HG02840 (cell line): ENCODE measurements around the gene HES1.
A peak's percentile ranks its signal among the peaks of the same experiment; 100 is the strongest.
"Not testable (repeated sequence)": the region's sequence is repeated elsewhere in the genome, so short reads cannot be mapped to it uniquely, and the experiment has no call there.

Experiments used
- ATAC-seq: cut with Tn5 transposase; IDR thresholded peaks from one replicate; pipeline ENCODE4 v1.9.1; 2021; ENCODE audit warnings: mild to moderate bottlenecking, moderate library complexity, moderate number of reproducible peaks; ENCODE audit not compliant: unreplicated experiment, low FRiP score

HES1 gene

DNA sequence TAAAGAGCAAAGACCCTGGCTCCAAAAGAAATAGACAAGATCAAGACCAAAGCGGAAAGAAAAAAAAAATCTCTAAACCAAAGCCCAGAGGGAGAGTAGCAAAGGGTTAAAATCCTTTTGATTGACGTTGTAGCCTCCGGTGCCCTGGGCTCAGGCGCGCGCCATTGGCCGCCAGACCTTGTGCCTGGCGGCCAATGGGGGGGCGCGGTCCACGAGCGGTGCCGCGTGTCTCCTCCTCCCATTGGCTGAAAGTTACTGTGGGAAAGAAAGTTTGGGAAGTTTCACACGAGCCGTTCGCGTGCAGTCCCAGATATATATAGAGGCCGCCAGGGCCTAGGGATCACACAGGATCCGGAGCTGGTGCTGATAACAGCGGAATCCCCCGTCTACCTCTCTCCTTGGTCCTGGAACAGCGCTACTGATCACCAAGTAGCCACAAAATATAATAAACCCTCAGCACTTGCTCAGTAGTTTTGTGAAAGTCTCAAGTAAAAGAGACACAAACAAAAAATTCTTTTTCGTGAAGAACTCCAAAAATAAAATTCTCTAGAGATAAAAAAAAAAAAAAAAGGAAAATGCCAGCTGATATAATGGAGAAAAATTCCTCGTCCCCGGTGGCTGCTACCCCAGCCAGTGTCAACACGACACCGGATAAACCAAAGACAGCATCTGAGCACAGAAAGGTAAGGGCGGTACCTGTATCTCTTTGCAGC is at the start of gene HES1:
Gene HES1 (plus strand): TSS at position 343 of the 713 bp plus-strand sequence. CDS start 233 bp downstream, at position 576.
- ATAC-seq = no peak

DNA sequence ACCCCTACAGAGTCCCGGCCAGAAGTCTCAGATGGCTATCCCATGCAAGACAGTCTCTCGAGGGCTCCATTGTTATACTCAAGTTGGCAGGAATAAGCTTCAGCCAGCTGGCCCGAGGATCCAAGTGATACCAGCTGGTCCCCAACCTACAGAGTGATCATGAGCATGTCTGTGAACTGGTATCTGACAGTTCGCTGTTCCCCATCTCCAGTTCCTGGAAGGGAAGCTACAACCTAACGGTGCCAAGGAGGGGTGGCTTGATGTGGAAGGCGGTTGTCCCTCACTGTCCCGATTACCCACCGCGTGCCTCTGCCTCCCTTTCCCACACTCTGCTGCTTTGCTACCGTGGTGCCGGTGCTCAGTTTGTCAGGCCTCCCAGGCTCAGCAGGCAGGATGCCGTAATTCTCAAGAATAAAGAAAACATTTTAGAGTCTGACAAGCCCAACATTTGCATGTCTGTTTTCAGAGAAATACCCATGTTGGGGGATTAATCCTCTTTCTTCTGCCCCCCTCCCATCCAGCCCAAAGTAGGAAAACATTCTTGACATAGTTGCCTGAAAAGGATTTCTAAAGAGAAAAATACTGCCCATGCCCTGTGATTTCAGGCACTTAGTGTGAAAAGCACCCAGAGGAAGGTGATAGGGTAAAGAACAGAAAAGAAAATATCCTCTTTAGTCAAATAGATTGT is 49.4 kb upstream of the HES1 start:
- no peak for ATAC-seq

GRCh38 chr3:194087280-194087679 is 48.7 kb upstream of the HES1 start:
- no peak for ATAC-seq

GRCh38 chr3:194087995-194088855 is 47.7 kb upstream of the HES1 start:
- ATAC-seq = no peak

GRCh38 chr3:194089357-194090177 is 46.4 kb upstream of the HES1 start:
- ATAC-seq = no peak

GRCh38 chr3:194090178-194090555 is 45.8 kb upstream of the HES1 start:
- not testable (repeated sequence) for ATAC-seq

DNA sequence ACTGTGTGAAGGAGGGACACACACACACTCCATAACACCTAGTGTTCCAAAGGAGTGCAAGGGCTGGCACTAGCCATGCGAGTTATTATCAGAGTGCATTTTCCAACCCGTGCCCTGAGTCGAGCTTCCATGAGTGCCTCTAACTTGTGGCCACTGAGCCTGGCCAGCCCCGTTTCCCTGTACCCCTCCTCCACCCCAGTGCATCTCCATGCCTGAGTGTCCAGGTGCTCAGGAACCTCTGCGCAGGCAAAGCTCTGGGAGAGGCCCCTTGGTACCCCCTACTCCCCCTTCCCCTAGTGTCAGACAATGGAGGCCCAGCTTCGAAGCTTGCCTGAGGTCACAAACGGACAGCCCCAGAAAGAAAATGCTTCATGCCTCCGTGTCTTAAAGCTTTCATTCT is 45.2 kb upstream of the HES1 start:
- ATAC-seq = no peak

GRCh38 chr3:194091141-194091540 is 44.8 kb upstream of the HES1 start:
- no peak for ATAC-seq

GRCh38 chr3:194091897-194092296 is 44.1 kb upstream of the HES1 start:
- ATAC-seq = not testable (repeated sequence)

DNA sequence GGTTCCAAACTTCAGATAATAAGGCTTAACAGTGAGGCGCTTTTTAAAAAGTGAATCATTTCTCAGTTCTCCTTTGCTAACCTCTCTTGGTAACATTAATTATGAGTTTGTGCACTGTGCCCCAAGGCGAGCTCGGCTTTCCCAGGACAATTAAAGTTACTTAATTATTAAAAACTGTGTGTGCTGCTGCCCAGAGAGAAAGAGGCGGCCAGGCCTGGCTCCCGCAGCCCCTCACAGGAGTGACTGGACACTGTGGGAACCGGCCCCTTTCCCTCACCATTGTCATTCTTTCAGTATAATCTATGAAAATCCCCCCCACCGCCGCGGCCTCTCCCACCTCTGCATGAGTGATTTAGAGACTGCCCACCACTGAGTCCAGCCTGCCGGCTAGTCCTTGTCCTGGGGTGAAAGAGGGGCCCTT is 43.1 kb upstream of the HES1 start:
- no peak for ATAC-seq

GRCh38 chr3:194093842-194094241 is 42.1 kb upstream of the HES1 start:
- no peak for ATAC-seq

DNA sequence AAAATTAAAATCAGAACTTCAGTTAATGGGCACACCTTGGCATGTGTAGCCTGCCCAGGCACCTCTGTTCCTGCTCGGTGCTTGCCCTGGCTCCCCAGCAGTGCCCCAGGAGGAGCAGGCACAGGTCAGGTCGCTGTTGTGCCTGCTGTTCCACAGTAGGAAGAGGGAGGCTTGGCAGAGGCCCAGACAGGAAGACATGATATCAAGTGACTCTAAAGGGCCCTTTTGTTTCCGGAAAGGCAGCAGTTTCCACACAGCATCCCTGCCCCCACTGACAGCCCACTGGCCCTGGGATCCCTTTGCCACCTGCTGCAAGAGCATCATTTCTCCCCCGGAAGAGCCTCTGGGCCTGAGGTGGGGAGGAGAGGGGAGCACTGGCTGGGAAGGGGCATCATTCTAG is 40.5 kb upstream of the HES1 start:
- ATAC-seq = no peak

GRCh38 chr3:194095902-194096301 is 40.0 kb upstream of the HES1 start:
- no peak for ATAC-seq

DNA sequence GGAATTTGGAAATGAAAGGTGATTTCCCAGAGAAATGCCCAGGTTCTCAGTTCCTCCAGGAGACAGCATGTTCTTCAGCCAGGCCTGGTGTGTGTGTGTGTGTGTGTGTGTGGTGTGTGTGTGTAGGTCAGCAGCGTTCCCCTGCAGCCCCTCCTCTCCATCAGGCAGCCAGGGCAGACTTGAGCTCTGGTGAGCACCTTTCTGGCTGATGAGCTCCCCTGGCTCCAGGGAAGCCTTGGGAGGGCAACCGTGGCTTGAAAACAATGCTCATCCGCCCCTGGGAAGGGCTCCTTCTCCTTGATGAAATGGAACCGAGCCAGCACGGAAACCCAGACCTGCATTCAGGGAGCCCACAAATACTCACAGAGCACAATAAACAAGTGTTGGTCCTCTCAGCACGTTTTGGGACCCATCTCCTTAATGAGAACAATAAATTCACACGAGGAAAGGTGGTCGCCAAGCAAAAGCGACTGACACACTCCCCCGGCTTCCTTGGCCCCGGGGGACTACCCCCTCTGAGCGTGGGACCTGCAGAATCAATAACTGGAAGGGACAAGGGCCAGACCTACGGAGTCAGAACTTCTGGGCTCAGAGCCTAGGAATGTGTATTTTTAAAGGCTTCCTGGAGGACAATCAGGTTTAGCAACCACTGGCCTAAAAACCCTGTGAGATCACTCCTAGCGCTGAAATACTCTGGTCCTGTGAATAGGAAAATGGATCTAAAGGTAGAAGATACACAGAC is 38.6 kb upstream of the HES1 start:
- no peak for ATAC-seq

DNA sequence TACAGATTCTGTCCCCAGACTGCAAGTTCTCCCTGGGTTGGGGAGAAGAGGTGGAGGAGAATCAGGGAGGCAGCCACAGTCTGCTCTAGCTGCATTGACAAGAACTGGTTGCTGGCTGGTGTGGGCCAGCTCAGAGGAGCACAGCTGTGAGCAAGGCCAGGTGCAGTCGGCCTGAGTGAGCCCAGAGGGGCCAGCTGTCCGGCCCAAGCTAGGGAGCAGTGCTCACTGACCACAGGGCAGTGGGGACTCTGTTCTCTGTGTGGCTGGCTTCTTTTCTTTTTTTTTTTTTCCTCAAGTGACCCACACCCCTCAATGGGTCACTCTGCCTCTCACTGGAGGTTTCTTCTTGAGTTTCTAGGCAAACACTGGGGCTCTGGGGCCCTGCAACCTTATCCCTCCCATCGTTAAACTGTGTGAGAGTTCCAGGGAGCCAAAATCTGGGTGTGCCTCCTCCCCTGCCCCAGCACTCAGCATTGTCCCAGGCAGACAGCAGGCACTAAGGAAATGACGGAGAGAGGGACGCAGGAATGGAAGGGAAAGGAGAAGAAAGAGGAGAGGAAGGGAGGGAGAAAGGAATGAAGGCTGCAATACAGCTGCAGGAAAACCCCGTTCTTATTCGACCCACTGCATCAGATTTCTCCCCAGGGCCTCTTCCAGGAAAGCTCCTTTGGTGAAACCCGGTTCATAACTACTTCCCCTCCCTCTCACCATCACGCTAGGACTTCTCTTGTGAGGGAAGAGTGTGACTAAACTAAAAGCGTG is 37.7 kb upstream of the HES1 start:
- ATAC-seq = no peak

DNA sequence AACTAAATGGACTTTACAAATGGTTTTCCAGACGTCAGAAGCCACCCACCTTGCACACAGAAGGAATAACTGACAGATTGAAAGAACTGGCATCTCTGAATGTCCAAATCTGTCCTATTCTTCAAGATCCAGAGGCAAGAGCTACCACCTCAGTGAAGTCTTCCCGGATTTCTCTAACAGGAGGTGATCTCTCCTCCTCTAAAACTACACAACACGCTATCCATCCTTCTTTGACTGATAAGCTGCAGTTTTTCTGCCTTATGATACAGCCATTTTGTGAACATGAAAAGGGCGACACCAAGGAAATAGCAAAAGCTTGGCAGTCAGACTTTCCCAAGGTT is 37.1 kb upstream of the HES1 start:
- no peak for ATAC-seq

GRCh38 chr3:194099215-194099614 is 36.7 kb upstream of the HES1 start:
- no peak for ATAC-seq

GRCh38 chr3:194100856-194101390 is 35.0 kb upstream of the HES1 start:
- ATAC-seq = peak; percentile 76
